HepG2 (cell line): Measurements from ENCODE around the gene OR51F1. TPM values are rescaled to one million over a fixed set of nuclear protein-coding genes. Genes with fewer than 3 reads are reported as not detected.

Source experiments
- ATAC-seq: fragments of 200-7000 bp; cut with Tn5 transposase; 3 replicates; pipeline ENCODE4 v1.9.1; 2020; ENCODE audit warnings: mild to moderate bottlenecking, moderate library complexity
- BruUV-seq: library from RNA; stranded (reverse); fragments of 400-500 nt; replicated peaks from 2 replicates; lab custom pipeline; 2021; lab: Mats Ljungman, UMichigan
- CTCF ChIA-PET: fragments of 300-600 bp; formaldehyde crosslinking; extraction: SDS; loops from one replicate; lab custom pipeline; 2021; ENCODE audit warnings: low total read pairs, inconsistent platforms, low intra/inter-chr PET ratio; lab: Yijun Ruan, JAX
- POLR2A ChIA-PET: fragments of 350-600 bp; sonication (Branson Sonifier 250); formaldehyde crosslinking; loops from one replicate; lab custom pipeline; 2020; ENCODE audit warnings: antibody characterized with exemption, inconsistent platforms; lab: Yijun Ruan, JAX
- DNase-seq: peaks from one replicate; pipeline ENCODE4 v3.0.0-alpha.2; 2015; ENCODE audit warnings: low spot score
- FAIRE-seq: peaks from 3 replicates; lab custom pipeline; 2011; peaks lifted over from hg19 to GRCh38; lab: Jason Lieb, UNC
- H2AFZ ChIP-seq: one replicate; pipeline ENCODE4 v1.6.1; 2011; ENCODE audit warnings: low read length, inconsistent platforms
- H3K27ac ChIP-seq: fragments of 300-600 bp; 3 replicates; pipeline ENCODE4 v1.8.0; 2011; ENCODE audit warnings: mixed run types, mild to moderate bottlenecking, mixed read lengths, low read length, inconsistent platforms; ENCODE audit not compliant: insufficient read depth; ENCODE audit errors: extremely low read length
- H3K27me3 ChIP-seq, 2 experiments: fragments of 200-600 bp in 1 of 2; 2 replicates in 1 of 2; 3 replicates in 1 of 2; pipeline versions ENCODE4 v1.6.0 to v1.8.0; 2011; ENCODE audit warnings: low read length in 2 of 2, mild to moderate bottlenecking in 2 of 2, moderate library complexity in 2 of 2, inconsistent platforms in 1 of 2; ENCODE audit not compliant: insufficient read depth in 2 of 2, control insufficient read depth in 1 of 2
- H3K36me3 ChIP-seq, 2 experiments: fragments of 200-600 bp in 1 of 2; replicated peaks in 1 of 2; 2 replicates in 1 of 2; 3 replicates in 1 of 2; pipeline versions ENCODE4 v1.5.1 to v1.8.0; 2011; ENCODE audit warnings: low read length in 2 of 2, inconsistent platforms in 1 of 2; ENCODE audit not compliant: insufficient read depth in 2 of 2, control insufficient read depth in 1 of 2
- H3K4me1 ChIP-seq: 2 replicates; pipeline ENCODE4 v1.5.1; 2012; ENCODE audit warnings: low read length, inconsistent platforms; ENCODE audit not compliant: insufficient read depth
- H3K4me2 ChIP-seq: 2 replicates; pipeline ENCODE4 v1.6.0; 2011; ENCODE audit warnings: low read depth, low read length, inconsistent platforms
- H3K4me3 ChIP-seq, 3 experiments: fragments of 200-600 bp in 1 of 3; sonication (generic), shearing (Covaris generic) in 1 of 3; replicated peaks in 1 of 3; 2 replicates each; pipeline ENCODE4 v1.5.1; 2011 to 2016; ENCODE audit warnings: low read length in 3 of 3, inconsistent platforms in 2 of 3, low read depth in 2 of 3, mild to moderate bottlenecking in 2 of 3, control low read depth in 1 of 3, mixed read lengths in 1 of 3; ENCODE audit not compliant: insufficient read depth in 1 of 3
- H3K79me2 ChIP-seq: one replicate; pipeline ENCODE4 v1.6.1; 2011; ENCODE audit warnings: low read length, inconsistent platforms; ENCODE audit not compliant: insufficient read depth
- H3K9ac ChIP-seq: 2 replicates; pipeline ENCODE4 v1.6.0; 2011; ENCODE audit warnings: mild to moderate bottlenecking, low read depth, low read length, inconsistent platforms; ENCODE audit not compliant: insufficient read depth
- H3K9me3 ChIP-seq: 2 replicates; pipeline ENCODE4 v1.5.1; 2012; ENCODE audit warnings: mild to moderate bottlenecking, low read length
- H4K20me1 ChIP-seq: 2 replicates; pipeline ENCODE4 v1.6.0; 2011; ENCODE audit warnings: inconsistent platforms, mild to moderate bottlenecking, low read length, moderate library complexity; ENCODE audit not compliant: insufficient read depth
- ARID3A ChIP-seq: IDR thresholded peaks from 2 replicates; pipeline ENCODE4 v1.6.1; 2012; ENCODE audit warnings: low read depth, low read length, improper control_type of control experiment
- ATF2 ChIP-seq: sonication (generic); formaldehyde crosslinking; IDR thresholded peaks from 2 replicates; pipeline ENCODE4 v1.4.0; 2020; ENCODE audit warnings: missing genetic modification reagents
- ATF5 ChIP-seq: sonication (generic); formaldehyde crosslinking; IDR thresholded peaks from 2 replicates; pipeline ENCODE4 v1.4.0; 2020; ENCODE audit warnings: mild to moderate bottlenecking, low read depth, missing genetic modification reagents
- E2F2 ChIP-seq: sonication (generic); formaldehyde crosslinking; IDR thresholded peaks from 2 replicates; pipeline ENCODE4 v1.4.0; 2020; ENCODE audit warnings: missing genetic modification reagents, borderline replicate concordance
- FOXM1 ChIP-seq: sonication (generic); formaldehyde crosslinking; IDR thresholded peaks from 2 replicates; pipeline ENCODE4 v1.5.0; 2020; ENCODE audit warnings: missing genetic modification reagents
- HMG20B ChIP-seq: conservative IDR thresholded peaks from 2 replicates; pipeline ENCODE4 v1.6.1; 2016; ENCODE audit warnings: missing genetic modification reagents, missing compliant biosample characterization
- NFKB2 ChIP-seq: sonication (generic); formaldehyde crosslinking; IDR thresholded peaks from 2 replicates; pipeline ENCODE4 v1.4.0; 2020; ENCODE audit warnings: missing genetic modification reagents, borderline replicate concordance
- NFRKB ChIP-seq: fragments of 450-650 bp; IDR thresholded peaks from 2 replicates; pipeline ENCODE4 v1.6.1; 2017
- SNRNP70 ChIP-seq: fragments of 200-400 bp; formaldehyde crosslinking; IDR thresholded peaks from 2 replicates; pipeline ENCODE4 v1.6.1; 2017; ENCODE audit warnings: mild to moderate bottlenecking, low read depth, low read length, moderate library complexity
- TBX3 ChIP-seq: fragments of 450-650 bp; IDR thresholded peaks from 2 replicates; pipeline ENCODE4 v1.6.1; 2017; ENCODE audit warnings: antibody characterized with exemption, mild to moderate bottlenecking, inconsistent platforms, borderline replicate concordance
- ZNF614 ChIP-seq: IDR thresholded peaks from 2 replicates; pipeline ENCODE4 v1.6.1; 2018; ENCODE audit warnings: missing biosample characterization, missing genetic modification reagents, inconsistent platforms, borderline replicate concordance
- ZNF775 ChIP-seq: sonication (generic); formaldehyde crosslinking; IDR thresholded peaks from 2 replicates; pipeline ENCODE4 v1.4.0; 2020; ENCODE audit warnings: missing genetic modification reagents, mild to moderate bottlenecking, moderate library complexity, borderline replicate concordance
- WGBS: methylation state at CpG from one replicate; pipeline ENCODE4 v1.1.6; 2017; ENCODE audit warnings: low lambda C conversion rate; 5-methylcytosine and 5-hydroxymethylcytosine counted together
- in situ Hi-C: cut with HindIII; loops from 2 replicates; pipeline ENCODE4 v1.10.0; 2017; ENCODE audit warnings: low pct_unique_long_range_greater_than_20kb; ENCODE audit not compliant: extremely low pct_ligation_motif_present
- intact Hi-C: fragments of 100-400 bp; cut with micrococcal nuclease; formaldehyde crosslinking; loops from one replicate; pipeline ENCODE4 v1.10.0; 2022; ENCODE audit not compliant: unreplicated experiment
- polyA plus RNA-seq, 8 experiments: library from polyadenylated mRNA; depleted of rRNA in 3 of 8; stranded (reverse) in 7 of 8; unstranded in 1 of 8; fragments of >200 nt; fragmentation: Illumina TruSeq in 4 of 8; extraction: Trizol in 4 of 8; gene quantifications; 2 replicates each; pipeline versions ENCODE4 v1.2.1 to v1.2.3, GENCODE V29; 2011 to 2016; ENCODE audit warnings: low read depth in 4 of 8, missing spikeins in 1 of 8, mixed read lengths in 1 of 8; ENCODE audit not compliant: insufficient read depth in 1 of 8
- total RNA-seq, 5 experiments: library from RNA; depleted of rRNA; stranded (reverse); fragments of >200 nt; fragmentation: Illumina TruSeq; extraction: Trizol; gene quantifications; 2 replicates each; pipeline ENCODE4 v1.2.3, GENCODE V29; 2016; ENCODE audit warnings: low read depth in 1 of 5

OR51F1 gene
- total and polyA plus RNA-seq, 2 of the 13 experiments (the other 11 are each of a cell fraction or from before 2014, with no cell fraction given), result not detected

GRCh38 chr11:4748438-4748837 lies 21.3 kb downstream of the OR51F1 start:
- TF ChIP-seq NFRKB (no peak), ARID3A (no peak), HMG20B (CRISPR knock-in tag) (no peak), NFKB2 (CRISPR knock-in tag) (no peak)
- Histone ChIP-seq H3K4me1 (no peaks in the 10 kb centered on the region), H3K4me2 (no peak overlapping the region), H3K4me3 (no peak overlapping the region), H3K9me3 (no peaks in the 10 kb centered on the region), H3K79me2 (no peaks in the 10 kb centered on the region), H2AFZ (no peak overlapping the region), H3K27ac (no peak overlapping the region), H4K20me1 (no peaks in the 10 kb centered on the region), H3K36me3 (no peaks in the 10 kb centered on the region), H3K9ac (no peak overlapping the region), H3K27me3 (peaks cover 0 to 3% of the 10 kb centered on the region in 2 experiments; a peak in 1 of 5 replicates)
- intact Hi-C loops, result no loop called here
- DNase-seq (no peak), FAIRE-seq (no peak), ATAC-seq (no peak)
- POLR2A ChIA-PET, result no interaction called here
- no TSS peak for BruUV-seq
- CTCF ChIA-PET, result no interaction called here
- WGBS, result 1% methylated on average over 6 of the region's 6 CpGs
- in situ Hi-C loops, result loop anchor here (25.0 kb wide), 1 partner anchor 89 kb away; the partner anchor contains the start of gene OR51S1

- Histone ChIP-seq H3K4me3 (no peak overlapping the region), H3K4me1 (no peaks in the 10 kb centered on the region), H3K9me3 (no peaks in the 10 kb centered on the region), H4K20me1 (no peaks in the 10 kb centered on the region), H3K4me2 (no peak overlapping the region), H3K27ac (no peak overlapping the region), H2AFZ (no peak overlapping the region), H3K9ac (no peak overlapping the region), H3K36me3 (no peaks in the 10 kb centered on the region), H3K27me3 (peaks cover 0 to 7% of the 10 kb centered on the region in 2 experiments; a peak in 2 of 5 replicates), H3K79me2 (no peaks in the 10 kb centered on the region)
- ChIA-PET POLR2A (no interaction called here), CTCF (no interaction called here)
- DNase-seq, result no peak
- no peak for TF ChIP-seq ZNF775 (CRISPR knock-in tag)
- TF ChIP-seq ATF2 (CRISPR knock-in tag), result no peak
- no peak for TF ChIP-seq ATF5 (CRISPR knock-in tag)
- no peak for TF ChIP-seq SNRNP70
- no peak for TF ChIP-seq FOXM1
- TF ChIP-seq E2F2 (CRISPR knock-in tag), result no peak
- no peak for TF ChIP-seq ZNF614 (CRISPR knock-in tag)
- TF ChIP-seq TBX3, result no peak
- ATAC-seq, result no peak
- no peak for FAIRE-seq
- BruUV-seq, result no TSS peak
- in situ Hi-C loops, result loop anchor here (25.0 kb wide), 1 partner anchor 97 kb away; the partner anchor contains the start of gene OR51S1
- intact Hi-C loops, result no loop called here
- WGBS, result 0% methylated on average over 2 of the region's 2 CpGs
Measured at GRCh38 chr11:4740735-4741134, 29.0 kb downstream of the OR51F1 start.
